ENCODE results near the gene SMYD5. TPM values are rescaled to one million over a fixed set of nuclear protein-coding genes. Genes with fewer than 3 reads are reported as not detected.

The SMYD5 gene
- total and polyA plus RNA-seq, 2 donors (not counting 3 experiments of a cell fraction or from before 2014, with no cell fraction given) = 16.2 to 31.7 TPM

DNA sequence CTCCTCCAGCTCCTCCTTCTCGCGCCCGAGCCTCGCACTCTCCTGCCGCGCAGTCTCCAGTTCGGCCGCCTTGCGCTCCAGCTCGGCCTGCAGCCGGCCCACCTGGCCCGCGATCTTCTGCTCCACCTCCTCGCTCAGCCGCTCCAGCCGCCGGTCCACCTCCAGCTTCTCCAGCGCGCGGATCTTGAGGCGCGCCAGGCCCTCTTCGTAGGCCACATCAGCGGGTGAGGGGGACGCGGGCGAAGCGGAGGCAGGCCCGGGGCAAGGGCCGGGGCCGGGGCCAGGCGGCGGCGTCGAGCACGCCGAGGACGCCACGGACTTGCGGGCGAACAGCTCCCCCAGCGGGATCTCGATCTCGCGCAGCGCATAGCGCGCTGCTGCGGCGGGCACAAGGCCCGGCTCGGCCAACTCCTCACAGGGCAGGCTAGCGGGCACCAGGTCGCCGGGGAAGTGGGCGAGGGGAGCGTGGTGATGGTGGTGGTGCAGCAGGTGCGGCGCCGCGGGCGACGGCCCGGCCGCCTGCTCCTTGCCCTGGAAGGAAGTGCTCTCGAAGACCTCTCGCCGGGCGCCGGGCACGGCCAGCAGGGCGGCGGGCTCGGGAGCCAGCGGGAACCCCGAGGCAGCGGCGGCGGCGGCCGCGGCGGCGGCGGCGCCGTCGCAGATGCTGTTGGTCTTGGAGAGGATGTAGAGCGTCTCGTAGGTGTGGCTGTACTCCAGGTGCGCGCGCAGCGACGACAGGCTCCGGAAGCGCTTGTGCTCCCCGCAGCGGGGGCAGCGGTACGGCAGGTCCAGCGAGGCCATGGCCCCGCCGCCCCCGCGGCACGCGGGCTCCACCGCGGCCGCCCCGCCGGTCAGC, 55.0 kb downstream of the SMYD5 start:
- H3K4me2 ChIP-seq (ENCODE audit: insufficient read depth, low read length) = no peak overlapping the region
- peak; percentile 15 for DNase-seq (ENCODE audit: low read depth, low spot score)
- no peaks in the 10 kb centered on the region for H4K20me1 ChIP-seq (replicated peaks; ENCODE audit: control insufficient read depth, extremely low read depth, insufficient read depth, low read length)
- intact Hi-C loops (cut with micrococcal nuclease) (no loop called here), dilution Hi-C loops (cut with MboI; ENCODE audit: extremely low pct_ligation_motif_present, low sequenced_read_pairs) (no loop called here)
- no TSS peak for BruUV-seq (replicated peaks)
- H3K27me3 ChIP-seq (ENCODE audit: control insufficient read depth in 2 of 2, insufficient read depth in 2 of 2, low read length in 2 of 2) = peaks cover 43 to 48% of the 10 kb centered on the region in 2 experiments
- H3K9me1 ChIP-seq (replicated peaks; ENCODE audit: control insufficient read depth, extremely low read depth, insufficient read depth, low read length) = no peaks in the 10 kb centered on the region
- H3K27ac ChIP-seq (ENCODE audit: insufficient read depth, low read depth, low read length) = no peak overlapping the region
- H3K9ac ChIP-seq (replicated peaks; ENCODE audit: extremely low read depth, insufficient read depth, low read length) = no peak overlapping the region
- no peaks in the 10 kb centered on the region for H3K79me2 ChIP-seq (ENCODE audit: control insufficient read depth, insufficient read depth, low read length)
- H3K4me3 ChIP-seq (replicated peaks in 1 of 3; ENCODE audit: insufficient read depth in 1 of 3, low read depth in 1 of 3, low read length in 3 of 3) = no peak overlapping the region
- FAIRE-seq = no peak
- TF ChIP-seq JUN (IDR thresholded peaks at IDR 0.05; ENCODE audit: borderline replicate concordance, insufficient read depth, insufficient read length, low read depth) = no peak
- TF ChIP-seq, protein P1, sequence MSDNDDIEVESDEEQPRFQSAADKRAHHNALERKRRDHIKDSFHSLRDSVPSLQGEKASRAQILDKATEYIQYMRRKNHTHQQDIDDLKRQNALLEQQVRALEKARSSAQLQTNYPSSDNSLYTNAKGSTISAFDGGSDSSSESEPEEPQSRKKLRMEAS (IDR thresholded peaks at IDR 0.05; ENCODE audit: insufficient read depth, insufficient read length) = no peak
- no peak for TF ChIP-seq GATA2 (IDR thresholded peaks at IDR 0.05; ENCODE audit: insufficient read depth, insufficient read length, low read depth, low read length)
- TF ChIP-seq FOS (IDR thresholded peaks at IDR 0.05; ENCODE audit: borderline replicate concordance, insufficient read depth, low read length) = no peak
- peak; percentile 97 for TF ChIP-seq EZH2 (IDR thresholded peaks at IDR 0.05; ENCODE audit: borderline replicate concordance, low read depth, low read length, severe bottlenecking)
- TF ChIP-seq, protein P2, sequence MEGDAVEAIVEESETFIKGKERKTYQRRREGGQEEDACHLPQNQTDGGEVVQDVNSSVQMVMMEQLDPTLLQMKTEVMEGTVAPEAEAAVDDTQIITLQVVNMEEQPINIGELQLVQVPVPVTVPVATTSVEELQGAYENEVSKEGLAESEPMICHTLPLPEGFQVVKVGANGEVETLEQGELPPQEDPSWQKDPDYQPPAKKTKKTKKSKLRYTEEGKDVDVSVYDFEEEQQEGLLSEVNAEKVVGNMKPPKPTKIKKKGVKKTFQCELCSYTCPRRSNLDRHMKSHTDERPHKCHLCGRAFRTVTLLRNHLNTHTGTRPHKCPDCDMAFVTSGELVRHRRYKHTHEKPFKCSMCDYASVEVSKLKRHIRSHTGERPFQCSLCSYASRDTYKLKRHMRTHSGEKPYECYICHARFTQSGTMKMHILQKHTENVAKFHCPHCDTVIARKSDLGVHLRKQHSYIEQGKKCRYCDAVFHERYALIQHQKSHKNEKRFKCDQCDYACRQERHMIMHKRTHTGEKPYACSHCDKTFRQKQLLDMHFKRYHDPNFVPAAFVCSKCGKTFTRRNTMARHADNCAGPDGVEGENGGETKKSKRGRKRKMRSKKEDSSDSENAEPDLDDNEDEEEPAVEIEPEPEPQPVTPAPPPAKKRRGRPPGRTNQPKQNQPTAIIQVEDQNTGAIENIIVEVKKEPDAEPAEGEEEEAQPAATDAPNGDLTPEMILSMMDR (IDR thresholded peaks at IDR 0.05; ENCODE audit: extremely low read depth in 1 of 2, insufficient read depth in 1 of 2, low read depth in 1 of 2, low read length in 2 of 2) = peak; percentile 10 to 32
- ChIA-PET CTCF (interaction anchor here (0.8 to 1.8 kb wide), 5 partner anchors 10 to 23 kb away, joined by 3 to 6 read pairs (median 4); no protein-coding TSS in a partner anchor), POLR2A (no interaction called here)
- H3K36me3 ChIP-seq (ENCODE audit: control insufficient read depth in 2 of 2, extremely low read depth in 1 of 2, insufficient read depth in 2 of 2, low read length in 2 of 2) = no peaks in the 10 kb centered on the region
- H3K9me3 ChIP-seq (replicated peaks; ENCODE audit: control insufficient read depth, insufficient read depth, low read length) = no peaks in the 10 kb centered on the region
- no peaks in the 10 kb centered on the region for H3K4me1 ChIP-seq (ENCODE audit: control insufficient read depth, extremely low read depth, insufficient read depth, low read length)
- no peak overlapping the region for H2AFZ ChIP-seq (ENCODE audit: low read depth, low read length)
